CMK (cell line): Measurements from ENCODE around the gene SLIT3.

Source experiments
- DNase-seq: peaks from one replicate; pipeline ENCODE4 v3.0.0-alpha.2; 2010; ENCODE audit warnings: low read depth

SLIT3 gene

DNA sequence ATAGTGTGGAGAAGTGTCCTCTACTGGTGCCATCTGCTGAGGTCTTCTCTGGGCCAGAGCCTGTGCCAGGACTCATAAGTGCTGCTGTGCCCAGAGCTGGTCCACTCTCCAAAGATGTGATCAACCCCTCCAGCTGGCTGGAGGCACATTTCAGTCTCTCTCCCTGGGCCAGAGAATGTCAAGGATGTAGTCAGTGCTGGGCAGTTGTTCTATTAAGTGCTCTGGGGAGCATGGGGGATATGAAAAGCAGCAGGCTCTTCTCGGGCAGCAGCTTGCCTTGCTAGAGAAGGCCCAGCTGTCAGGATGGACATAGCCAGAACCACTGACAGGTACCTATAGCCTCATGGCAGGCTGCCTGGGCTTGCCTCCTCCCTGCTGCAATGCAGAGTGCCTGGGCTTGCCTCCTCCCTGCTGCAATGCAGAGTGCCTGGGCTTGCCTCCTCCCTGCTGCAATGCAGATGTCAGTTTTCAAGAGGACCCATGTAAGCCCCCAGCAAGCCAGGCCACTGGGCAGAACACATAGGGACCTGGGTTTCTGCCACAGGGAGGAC, 564.6 kb downstream of the SLIT3 start:
- DNase-seq = no peak

DNA sequence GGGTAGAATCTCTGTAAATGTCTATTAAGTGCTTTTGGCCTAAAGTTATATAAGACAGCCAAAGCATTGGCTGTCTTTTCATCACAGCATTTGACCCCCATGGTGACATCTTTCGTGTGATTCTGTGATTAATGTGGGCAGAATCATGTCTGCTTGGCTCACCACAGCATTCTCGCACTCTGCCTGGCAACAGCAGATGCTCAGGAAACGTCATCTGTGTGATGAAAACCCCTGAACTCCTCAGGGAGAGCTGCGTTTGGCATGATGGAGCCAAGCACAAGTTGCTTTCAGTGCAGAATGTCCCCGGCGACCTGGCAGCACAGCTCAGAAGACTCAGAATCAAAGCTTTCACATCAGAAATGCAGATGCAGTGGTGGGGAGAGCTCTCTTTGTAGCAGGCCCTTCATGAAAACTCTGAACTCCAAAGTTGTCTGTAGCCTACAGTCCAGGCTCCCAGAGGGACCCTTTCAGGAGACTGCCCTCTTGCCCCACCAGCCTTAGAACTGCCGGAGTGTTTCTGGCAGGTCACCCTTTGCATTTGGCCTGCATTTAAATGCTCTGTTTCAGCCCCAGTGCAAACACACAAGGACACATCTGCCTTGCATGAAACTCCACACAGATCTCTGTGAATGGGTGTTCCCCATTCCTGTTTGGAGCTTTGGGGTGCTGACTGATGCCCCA, 566.2 kb downstream of the SLIT3 start:
- DNase-seq = no peak

DNA sequence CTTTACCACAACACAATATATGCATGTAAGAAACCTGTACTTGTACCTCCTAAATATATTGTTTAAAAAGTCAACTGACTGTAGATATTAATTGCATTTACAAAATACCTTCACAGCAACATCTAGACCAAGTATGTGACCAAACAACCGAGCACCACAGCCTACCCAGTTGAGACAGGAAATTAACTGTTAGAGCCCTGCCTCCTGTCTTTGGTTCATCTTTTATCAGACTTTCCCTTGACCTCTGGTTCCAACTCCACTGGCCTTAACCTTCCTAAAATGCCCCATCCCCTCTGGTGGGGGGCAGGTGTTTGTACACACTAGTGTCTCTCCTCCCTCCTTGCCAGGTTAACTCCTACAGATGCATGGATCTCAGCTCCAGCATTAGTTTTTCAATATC, 566.8 kb downstream of the SLIT3 start:
- no peak for DNase-seq

GRCh38 chr5:168728546-168729211, 572.3 kb downstream of the SLIT3 start:
- DNase-seq = no peak

DNA sequence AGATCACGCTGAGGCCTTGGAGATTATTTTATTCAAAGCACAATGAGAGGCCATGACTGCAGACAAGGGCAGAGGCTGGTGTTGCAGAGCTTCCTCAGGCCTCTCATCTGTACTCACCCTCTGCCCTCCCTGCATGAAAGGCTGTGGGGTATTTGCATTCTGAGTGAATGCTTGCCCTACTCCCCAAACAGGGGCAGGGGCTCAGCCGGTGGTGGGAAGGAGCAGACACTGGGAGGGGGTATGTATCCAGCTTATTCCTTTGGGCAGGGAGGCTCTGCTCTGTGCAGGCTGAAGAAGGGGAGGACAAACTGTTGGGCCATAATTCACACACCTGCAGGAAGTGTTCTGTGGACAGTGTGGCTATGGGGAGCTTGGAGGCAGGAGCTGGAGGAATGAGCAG, 573.4 kb downstream of the SLIT3 start:
- no peak for DNase-seq

DNA sequence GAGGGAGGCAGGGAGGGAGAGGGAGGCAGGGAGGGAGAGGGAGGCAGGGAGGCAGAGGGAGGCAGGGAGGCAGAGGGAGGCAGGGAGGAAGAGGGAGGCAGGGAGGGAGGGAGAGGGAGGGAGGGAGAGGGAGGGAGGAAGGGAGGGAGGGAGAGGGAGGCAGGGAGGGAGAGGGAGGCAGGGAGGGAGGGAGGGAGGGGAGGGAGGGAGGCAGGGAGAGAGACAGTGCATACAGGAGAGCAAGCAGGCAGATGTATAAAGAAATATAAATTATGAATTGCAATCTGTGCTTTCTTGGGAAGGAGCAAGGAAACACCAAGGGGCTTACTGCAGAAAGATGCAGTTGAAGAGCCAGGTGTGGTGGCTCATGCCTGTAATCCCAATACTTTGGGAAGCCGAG, 574.6 kb downstream of the SLIT3 start:
- no peak for DNase-seq

- no peak for DNase-seq
Observed at GRCh38 chr5:168724227-168724626, 576.7 kb downstream of the SLIT3 start.

DNA sequence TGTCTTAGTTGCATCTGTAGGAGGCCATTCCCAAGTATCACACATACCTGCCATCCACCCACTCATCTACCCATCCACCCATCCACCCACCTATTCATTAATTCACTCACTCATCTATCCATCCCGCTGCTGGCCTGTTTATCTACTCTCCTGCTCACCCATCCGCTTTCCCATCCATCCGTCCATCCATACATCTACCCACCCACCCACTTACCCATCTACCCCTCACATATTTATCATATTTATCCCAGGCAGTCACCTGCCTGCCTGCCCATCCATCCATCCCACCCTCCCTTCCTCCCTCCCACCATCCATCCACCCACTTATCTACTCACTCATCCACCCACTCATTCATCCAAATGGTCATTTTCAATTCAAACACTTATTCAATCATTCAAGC, 577.9 kb downstream of the SLIT3 start:
- no peak for DNase-seq

- DNase-seq = no peak
Observed at GRCh38 chr5:168721966-168722365, 579.0 kb downstream of the SLIT3 start.

GRCh38 chr5:168721002-168721753, 579.8 kb downstream of the SLIT3 start:
- DNase-seq = no peak

DNA sequence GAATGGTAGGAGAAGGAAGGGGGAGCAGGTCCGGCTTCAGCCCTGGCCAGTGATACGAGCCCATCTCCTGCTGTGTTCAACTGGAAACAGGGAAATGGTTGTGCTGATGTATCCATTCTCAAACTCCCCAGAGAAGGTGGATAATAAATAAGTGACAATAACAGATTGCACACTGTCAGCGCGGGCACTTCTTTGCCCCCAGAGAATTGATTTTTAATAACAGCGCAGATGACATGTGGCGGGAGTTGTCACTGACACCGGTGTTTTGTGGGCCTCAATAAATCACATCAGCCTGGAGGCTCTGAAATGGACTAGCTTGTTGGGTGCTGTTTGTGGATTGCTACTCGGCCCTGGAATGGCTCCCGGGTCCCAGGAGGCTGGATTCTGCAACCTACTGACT, 580.4 kb downstream of the SLIT3 start:
- DNase-seq = no peak

GRCh38 chr5:168714046-168714445, 586.9 kb downstream of the SLIT3 start:
- DNase-seq = no peak

DNA sequence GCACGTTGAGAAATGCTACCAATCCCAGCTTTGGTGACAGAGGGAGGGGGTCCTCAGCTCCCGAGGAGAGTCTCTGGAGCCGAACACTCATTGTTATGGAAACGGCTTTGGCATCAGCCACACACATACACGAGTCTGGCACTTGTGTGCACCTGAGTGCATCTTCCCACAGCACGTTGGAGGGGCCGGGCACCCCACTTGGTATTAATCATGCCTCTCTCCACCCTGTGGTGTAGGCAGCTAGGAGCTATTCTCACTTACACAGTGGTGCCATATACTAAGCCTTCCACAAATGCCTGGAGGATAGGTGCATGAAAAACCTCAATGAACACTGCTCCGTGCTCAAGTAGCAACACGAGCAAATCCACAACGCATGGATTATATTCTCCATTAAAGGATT, 587.9 kb downstream of the SLIT3 start:
- DNase-seq = no peak

- no peak for DNase-seq
Observed at GRCh38 chr5:168712280-168712924, 588.5 kb downstream of the SLIT3 start.

DNA sequence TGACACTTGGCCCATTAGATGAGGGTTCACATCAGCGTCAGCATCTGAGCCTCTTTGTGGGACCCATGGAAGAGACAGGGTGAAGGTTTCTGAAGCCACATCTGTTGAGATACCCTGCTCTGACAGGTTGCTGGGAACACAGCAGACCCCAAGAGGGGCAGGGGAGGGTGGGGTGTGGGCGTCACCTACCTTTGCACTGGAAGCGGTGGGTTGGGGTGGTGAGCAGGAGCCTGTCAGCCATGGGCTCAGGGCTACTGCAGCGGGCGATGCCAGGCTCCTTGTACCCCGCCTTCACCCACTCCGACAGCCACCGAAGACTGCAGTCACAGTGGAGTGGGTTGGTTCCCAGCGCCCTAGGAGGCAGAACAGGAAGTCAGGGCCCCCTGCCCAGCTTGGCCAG, 590.2 kb downstream of the SLIT3 start:
- DNase-seq = no peak

DNA sequence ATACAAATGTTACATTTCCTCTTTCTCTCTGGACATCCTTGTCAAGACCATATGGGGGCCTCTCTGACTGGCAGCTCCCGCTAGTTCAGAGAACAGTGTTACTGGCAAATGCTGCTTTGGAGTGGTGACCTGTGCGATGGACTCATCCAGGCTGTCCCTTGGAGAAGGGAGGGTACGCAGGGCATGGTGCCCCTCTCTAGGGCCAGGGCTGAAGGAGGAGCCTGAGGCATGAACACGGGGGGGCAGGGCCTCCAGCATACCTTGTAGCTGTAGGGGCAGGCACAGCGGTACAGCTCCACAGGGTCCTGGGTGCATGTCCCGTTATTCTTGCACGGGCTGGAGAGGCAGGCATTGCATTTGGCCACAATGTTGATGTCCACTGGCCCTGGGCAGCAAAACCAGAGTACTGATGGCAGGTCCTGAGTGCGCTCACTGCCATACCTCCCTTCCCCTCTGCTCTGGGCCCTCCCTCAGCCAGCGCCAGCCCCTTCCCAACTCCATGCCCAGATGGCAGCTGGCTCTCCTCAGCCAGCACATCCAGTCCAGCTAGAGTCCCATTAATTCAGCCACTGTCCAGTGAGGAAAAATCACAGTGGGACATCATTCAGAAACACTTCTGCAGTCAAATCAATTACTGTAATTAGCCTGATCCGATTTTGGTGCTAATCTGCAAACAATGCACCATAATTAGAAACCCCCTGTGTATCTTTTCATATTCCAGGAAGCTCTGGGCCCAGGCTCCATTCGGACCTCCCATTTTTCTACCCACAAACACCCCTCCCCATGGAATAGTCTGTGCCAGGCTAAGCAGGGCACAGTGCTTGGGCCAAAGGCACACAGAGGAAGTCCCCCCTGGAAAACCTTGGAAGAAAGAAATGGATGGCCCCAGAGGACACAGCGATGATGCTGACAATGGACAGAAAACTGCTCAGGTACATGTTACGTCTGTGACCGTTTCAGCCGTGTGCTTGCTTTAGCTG, 592.9 kb downstream of the SLIT3 start:
- DNase-seq = no peak

DNA sequence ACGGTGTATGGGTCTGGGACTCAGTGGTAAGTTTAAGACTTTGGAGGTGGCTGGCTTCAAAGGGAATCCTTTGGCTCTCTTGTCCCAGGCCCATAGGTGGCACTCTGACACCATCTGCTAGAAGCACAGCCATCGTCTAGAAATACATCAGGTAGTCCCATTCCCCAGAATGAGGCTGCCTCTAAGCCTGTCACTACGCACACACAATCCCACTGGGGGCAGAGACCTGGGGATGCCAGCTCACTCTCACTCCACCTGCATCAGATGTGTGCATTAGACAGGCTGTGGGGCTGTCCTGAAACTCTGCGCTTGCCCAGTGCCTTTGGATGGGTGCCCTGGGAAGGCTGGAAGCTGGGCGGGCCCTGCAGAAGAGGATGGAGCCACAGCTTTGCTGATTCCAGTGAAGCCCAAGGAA, 594.3 kb downstream of the SLIT3 start:
- no peak for DNase-seq

- no peak for DNase-seq
Observed at GRCh38 chr5:168705321-168705720, 595.6 kb downstream of the SLIT3 start.

GRCh38 chr5:168702511-168702910, 598.4 kb downstream of the SLIT3 start:
- DNase-seq = no peak

DNA sequence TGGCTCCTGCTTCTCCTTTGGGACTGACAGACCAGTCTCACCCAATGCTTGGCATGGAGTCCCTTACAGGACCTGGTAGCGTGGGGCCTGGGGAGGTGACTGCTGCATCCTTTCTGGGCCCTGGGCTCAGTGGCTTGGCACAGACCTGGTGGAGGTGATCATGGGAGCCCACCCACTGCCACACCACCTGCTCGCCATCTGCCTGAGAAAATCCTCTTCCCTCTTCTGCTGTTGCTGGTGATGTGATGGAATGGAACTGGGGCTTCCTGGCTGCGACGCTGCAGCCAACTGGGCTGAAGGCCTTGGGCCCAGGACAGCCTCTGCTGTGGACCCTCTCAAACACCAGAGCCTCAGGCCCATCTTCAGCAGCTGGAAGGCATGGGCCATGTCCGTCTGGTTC, 599.3 kb downstream of the SLIT3 start:
- DNase-seq = no peak

GRCh38 chr5:168699002-168699401, 601.9 kb downstream of the SLIT3 start:
- no peak for DNase-seq
